HG03565 (cell line): ENCODE results near the gene USP16.

Source experiments
- ATAC-seq: cut with Tn5 transposase; IDR thresholded peaks from one replicate; pipeline ENCODE4 v1.9.1; 2021; ENCODE audit warnings: mild to moderate bottlenecking, moderate library complexity; ENCODE audit not compliant: unreplicated experiment

Gene USP16

DNA sequence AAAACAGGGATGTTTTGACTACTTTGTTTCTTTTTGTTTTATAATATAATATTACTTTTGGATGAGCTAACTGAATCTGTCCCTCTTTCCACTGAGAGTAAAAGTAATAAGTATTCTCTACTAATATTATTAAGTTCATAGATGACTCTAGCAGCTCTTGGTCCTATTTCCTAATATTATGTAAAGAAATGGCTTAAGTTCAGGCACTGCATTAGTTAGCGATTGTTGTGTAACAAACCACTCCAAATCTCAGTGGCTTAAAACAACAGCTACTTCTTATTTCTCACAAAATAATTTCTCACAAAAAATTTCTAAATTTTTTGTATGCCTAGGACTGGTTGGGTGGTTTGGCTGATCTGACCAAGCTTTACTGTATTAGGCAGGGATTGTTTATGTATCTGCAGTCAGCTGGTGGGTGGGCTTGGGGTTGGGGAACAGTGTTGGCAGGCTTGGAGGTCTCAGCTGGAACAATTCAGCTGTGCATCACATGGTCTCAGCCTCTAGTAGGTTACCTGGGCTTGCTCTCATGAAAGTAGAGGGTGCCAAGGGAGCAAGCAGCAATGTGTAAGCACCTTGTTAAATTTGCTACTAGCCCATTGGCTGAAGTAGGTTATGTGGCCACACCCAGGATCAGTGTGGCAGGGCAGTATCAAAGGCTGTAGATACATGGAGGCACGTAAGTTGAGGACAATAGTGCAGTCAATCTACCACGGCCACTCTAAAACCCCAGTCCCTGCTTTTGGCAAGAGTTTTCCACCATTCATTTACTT, 57.8 kb downstream of the USP16 start:
- no peak for ATAC-seq

GRCh38 chr21:29083306-29083705, 58.8 kb downstream of the USP16 start:
- ATAC-seq = no peak

GRCh38 chr21:29084372-29084771, 59.9 kb downstream of the USP16 start:
- ATAC-seq = no peak

- no peak for ATAC-seq
Measured at GRCh38 chr21:29085106-29085752, 60.8 kb downstream of the USP16 start.

DNA sequence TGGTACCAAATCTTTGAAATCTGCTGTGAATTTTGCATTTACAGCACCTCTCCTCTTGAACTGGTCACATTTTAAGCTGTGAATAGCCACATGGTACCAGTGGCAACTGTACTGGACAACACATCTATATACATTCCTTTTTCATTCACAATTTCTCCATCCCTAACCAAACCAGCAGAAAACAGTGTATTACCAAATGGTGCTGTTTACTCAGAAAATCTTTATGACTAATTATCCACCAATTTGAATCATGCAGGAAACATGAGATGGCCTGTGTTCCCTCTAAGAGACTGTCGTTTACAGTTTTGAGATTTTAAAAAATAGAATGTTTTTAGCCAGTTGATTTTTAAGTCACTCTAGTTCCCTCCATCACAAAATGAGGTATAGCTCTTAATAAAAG, 66.6 kb downstream of the USP16 start:
- no peak for ATAC-seq

- ATAC-seq = no peak
Measured at GRCh38 chr21:29092102-29092959, 67.9 kb downstream of the USP16 start.

DNA sequence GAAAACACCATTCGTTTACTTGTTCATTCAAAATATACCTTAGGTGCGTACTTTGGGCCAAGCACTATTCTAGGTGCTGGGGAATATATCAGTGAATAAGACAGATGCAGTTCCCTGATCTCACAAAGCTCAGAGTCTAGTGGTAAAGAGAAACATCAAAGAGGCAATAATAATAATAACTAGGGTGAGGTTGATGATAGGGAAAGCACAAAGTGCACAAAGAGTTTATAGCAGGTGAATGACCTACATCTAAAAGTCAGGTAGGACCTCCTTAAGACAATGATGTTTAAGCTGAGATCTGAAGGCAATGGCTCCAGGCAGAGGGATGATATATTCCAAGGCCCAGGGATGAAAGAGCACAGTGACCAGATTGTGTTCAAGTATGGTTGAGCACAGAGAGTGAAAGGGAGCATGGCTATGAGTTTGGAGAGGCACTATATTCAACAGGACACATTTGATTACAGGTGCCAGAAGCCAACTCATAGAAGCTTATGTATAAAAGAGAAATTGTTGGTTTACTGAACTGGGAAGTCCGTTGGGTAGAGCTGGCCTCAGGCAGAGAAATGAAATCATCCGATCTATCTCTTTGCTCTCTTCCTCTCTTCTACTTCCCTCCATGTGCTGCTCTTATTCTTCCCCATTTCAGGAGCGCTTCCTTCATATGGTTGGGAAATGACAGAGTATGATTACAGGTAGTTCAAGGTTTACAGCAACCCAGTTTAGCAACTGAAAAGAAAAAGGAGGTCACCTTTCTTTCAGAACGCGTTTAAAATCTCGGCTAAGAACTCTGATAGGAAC, 71.9 kb downstream of the USP16 start:
- ATAC-seq = no peak

GRCh38 chr21:29098156-29098555, 73.7 kb downstream of the USP16 start:
- no peak for ATAC-seq

DNA sequence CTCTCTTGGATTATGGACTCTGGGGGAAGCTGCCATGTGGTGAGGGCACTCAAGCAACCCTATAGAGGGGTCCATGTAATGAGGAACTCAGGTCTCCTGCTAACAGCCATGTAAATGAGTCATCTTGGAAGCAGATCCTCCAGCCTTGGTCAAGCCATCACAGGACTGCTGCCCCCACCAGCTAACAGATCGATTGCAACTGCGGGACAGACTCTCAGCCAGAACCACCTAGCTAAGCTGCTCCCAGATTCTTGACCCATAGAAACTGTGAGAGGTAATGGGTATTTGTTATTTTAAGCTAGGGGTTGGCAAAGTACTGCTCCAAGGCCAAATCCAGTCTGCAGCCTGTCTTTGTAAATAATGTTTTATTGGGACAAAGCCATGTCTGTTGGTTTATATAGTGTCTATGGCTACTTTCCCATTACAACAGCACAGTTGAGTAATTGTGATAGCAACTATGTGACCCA, 78.4 kb downstream of the USP16 start:
- ATAC-seq = no peak
